Fibroblast of upper back skin (primary cell): ENCODE results near the gene MOGAT1.
A peak's percentile ranks its signal among the peaks of the same experiment; 100 is the strongest.
"Not testable (repeated sequence)": the region's sequence is repeated elsewhere in the genome, so short reads cannot be mapped to it uniquely, and the experiment has no call there.

Source experiments
- DNase-seq: peaks from one replicate; pipeline ENCODE4 v3.0.0-alpha.2; 2013

The MOGAT1 gene

DNA sequence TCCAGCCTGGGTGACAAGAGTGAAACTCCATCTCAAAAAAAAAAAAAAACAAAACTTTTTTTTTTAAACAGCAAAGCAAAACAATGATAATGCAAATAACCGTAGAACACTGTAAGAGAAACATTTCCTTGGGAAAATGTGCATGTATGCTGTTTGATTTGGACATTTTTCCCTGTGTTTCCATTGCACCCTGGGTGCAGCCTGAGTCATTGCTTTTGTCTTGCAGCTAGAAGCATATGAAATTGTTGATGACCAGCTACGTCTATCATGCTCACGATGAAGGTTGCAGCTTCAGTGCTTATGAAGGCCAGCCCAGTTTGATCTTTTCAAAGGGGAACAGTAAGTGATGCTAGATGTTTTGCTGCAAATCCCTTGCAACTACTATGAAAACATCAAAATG lies 41.5 kb downstream of the MOGAT1 start:
- no peak for DNase-seq

GRCh38 chr2:222714361-222715241 lies 43.1 kb downstream of the MOGAT1 start:
- no peak for DNase-seq

- no peak for DNase-seq
Observed at GRCh38 chr2:222715742-222716141, 44.3 kb downstream of the MOGAT1 start.

DNA sequence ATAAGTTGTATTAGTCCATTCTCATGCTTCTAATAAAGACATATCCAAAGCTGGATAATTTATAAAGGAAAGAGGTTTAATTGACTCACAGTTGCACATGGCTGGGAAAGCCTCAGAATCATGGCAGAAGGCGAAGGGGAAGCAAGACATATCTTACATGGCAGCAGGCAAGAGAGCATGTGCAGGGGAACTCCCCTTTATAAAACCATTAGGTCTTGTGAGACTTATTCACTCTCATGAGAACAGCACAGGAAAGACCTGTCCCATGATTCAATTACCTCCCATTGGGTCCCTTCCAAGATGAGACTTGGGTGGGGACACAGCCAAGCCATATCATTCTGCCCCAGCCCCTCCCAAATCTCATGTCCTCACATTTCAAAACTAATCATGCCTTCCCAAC lies 48.3 kb downstream of the MOGAT1 start:
- DNase-seq, result not testable (repeated sequence)

- not testable (repeated sequence) for DNase-seq
Observed at GRCh38 chr2:222721597-222721996, 50.1 kb downstream of the MOGAT1 start.

- peak; percentile 89 for DNase-seq
Observed at GRCh38 chr2:222722327-222722946, 51.0 kb downstream of the MOGAT1 start.

DNA sequence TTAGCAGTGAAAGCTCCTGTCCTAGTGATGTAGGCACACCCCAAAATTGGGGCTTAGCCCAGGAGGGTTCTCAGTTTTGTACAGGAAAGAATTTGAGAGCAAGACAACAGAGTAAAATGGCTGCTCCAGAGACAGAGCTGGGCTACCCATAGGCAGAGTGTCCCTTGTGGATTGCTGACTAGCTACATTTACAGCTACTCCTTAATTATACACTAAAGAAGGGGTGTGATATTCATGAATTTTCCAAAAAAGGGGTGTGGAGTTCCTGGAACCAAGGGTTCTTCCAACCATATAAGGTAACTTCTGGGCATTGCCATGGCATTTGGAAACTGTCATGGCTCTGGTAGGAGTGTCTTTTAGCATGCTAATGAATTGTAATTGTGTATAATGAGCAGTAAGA lies 52.8 kb downstream of the MOGAT1 start:
- no peak for DNase-seq

GRCh38 chr2:222728621-222729020 lies 57.2 kb downstream of the MOGAT1 start:
- DNase-seq, result no peak

DNA sequence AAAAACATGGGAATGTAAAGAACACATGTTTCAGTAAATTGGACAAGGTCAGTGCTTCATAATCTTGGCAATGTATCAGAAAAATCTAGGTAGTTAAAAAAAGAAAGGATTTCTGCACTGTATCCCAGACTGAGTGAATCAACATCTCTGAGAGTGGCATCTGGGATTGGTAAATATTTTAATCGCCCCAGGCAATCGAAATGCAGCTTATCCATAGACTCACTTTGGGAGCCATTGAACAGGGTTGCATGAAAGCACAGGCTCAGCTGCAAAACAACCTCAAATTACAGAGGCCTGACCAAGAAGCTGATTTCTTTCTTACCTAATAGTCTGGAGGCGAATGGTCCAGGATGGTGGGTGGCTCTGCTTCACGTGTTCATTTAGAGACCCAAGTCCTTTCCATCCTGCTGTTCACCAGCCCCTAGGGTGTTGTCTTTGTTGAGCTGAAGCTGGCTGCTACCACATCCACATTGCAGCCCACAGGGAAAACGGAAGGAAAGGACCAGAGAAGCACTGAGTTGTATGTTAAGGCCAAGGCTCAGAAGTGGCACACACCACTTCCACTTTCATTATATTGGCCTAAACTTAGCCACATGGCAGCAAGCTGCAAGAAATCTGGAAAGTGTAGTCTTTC lies 59.0 kb downstream of the MOGAT1 start:
- DNase-seq, result no peak

- no peak for DNase-seq
Observed at GRCh38 chr2:222731201-222731621, 59.8 kb downstream of the MOGAT1 start.

GRCh38 chr2:222732489-222733178 lies 61.2 kb downstream of the MOGAT1 start:
- DNase-seq, result no peak

DNA sequence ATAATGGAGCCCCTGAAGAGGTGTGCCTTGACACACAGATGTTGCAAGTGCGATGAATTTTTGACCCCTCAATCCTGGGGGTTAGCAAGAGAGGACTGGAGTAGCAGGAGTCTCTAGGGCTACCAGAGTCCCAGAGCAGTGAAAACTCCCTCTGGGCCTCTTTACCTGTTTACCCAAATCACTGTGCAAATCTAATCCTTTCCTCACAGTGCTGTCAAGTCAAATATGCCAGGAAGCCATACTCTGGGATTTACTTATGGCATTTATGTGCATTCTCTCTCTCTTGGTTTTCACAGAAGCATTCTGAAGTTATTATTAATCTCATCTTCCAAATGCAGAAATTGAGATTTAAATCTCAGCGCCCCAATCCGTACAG lies 62.0 kb downstream of the MOGAT1 start:
- no peak for DNase-seq

DNA sequence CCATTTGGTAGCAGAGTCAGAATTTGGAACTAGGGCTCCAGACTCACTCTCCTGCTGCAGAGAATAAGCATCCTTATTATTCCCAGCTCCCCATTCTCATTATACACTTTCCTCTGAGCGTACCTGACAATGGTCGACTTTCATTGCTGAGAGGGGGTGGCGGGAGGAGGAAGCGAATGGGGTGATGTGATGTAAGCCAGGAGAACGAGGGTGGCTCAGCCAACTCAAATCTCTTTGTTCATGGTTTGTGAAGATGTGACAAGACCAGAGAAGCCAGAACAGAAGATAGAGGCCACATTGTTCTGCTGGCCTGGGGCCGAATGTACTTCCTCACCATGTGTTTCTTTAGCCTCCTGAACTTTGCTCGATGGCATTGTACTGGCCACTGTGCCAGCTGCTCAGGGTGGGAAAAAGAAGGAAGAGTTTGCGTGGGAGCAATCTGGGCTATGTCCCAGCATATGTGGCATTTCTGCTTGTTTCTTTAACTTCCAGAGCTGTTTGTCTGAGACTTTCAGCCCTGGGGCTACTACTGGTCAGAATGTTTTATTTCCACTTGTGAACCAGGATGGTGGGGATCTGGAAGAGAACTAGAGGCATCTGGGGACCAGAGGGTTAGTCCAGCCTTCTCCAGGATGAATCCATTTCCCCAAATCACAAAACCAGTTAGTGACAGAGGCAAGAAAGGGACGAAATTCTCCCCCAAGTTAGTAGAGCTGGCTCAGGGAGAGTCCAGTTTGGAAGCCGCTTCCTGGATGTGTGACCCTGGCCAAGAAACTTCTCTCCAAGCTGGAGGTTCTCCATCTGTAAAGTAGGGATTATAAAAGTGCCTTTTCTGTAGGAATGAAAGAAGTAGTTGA lies 62.6 kb downstream of the MOGAT1 start:
- no peak for DNase-seq

DNA sequence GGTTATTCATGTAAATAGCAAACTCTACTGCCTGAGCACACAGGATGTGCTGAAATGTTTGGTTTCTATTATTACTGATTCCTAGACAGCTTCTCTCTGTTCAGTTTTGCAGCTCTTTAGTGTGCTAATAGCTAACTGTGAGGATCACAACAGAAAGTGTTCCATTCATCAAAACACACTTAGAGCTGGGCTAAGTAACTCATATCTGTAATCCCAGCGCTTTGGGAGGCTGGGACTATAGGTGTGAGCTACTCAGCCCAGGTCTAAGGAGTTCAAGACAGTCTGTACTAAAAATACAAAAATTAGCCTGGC lies 63.2 kb downstream of the MOGAT1 start:
- no peak for DNase-seq

GRCh38 chr2:222736301-222736700 lies 64.8 kb downstream of the MOGAT1 start:
- DNase-seq, result peak; percentile 46

GRCh38 chr2:222736924-222737323 lies 65.5 kb downstream of the MOGAT1 start:
- DNase-seq, result no peak

GRCh38 chr2:222738312-222738711 lies 66.9 kb downstream of the MOGAT1 start:
- DNase-seq, result no peak

GRCh38 chr2:222738809-222739208 lies 67.4 kb downstream of the MOGAT1 start:
- no peak for DNase-seq

- DNase-seq, result no peak
Observed at GRCh38 chr2:222739939-222740338, 68.5 kb downstream of the MOGAT1 start.

GRCh38 chr2:222743251-222743812 lies 71.9 kb downstream of the MOGAT1 start:
- DNase-seq, result no peak

DNA sequence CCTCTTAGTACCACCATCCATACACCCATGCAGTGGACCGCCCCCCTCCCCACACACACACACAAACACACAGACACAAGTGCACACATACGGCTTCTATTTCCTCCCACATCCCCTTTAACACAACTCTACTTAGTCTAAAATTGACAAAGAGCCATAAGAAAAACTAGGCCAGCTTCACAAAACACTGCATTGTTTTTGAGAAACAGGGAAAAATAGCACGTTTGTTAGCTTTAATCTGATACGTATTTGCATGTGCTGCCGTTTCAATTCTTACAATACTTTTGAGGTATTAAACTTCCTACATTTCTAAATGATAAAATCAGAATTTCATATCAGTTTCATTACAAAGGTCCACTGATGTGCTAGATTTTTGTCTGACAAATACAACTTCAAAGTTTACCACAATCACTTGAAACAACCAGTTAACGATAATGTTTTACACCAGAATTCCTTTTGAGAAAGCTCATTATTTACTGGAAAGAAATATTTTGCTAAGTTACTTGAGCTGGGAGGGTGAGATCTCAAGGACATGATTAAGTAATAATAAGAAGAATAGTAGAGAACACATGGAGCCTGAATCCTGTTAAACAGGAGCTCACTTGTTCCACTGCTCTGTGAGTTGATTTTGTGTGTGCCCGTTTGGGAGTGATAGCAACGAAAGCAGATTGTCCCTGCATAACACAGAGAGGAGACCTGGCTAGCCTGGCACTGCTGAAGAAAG lies 74.5 kb downstream of the MOGAT1 start:
- no peak for DNase-seq
